GM23338 (cell line): Measurements from ENCODE around the gene SLCO3A1. TPM values are rescaled to one million over a fixed set of nuclear protein-coding genes. Genes with fewer than 3 reads are reported as not detected.

Experiments
- ATAC-seq: fragments of 200-7000 bp; cut with Tn5 transposase; 3 replicates; pipeline ENCODE4 v1.9.1; 2020
- DNase-seq: peaks from one replicate; pipeline ENCODE4 v3.0.0-alpha.2; 2015; ENCODE audit warnings: low spot score
- H2AFZ ChIP-seq: fragments of 200-600 bp; sonication (generic); 2 replicates; pipeline ENCODE4 v1.8.0; 2016; ENCODE audit warnings: antibody characterized with exemption, mild to moderate bottlenecking, moderate library complexity
- H3F3A ChIP-seq: fragments of 200-600 bp; sonication (generic); replicated peaks from 2 replicates; pipeline ENCODE4 v1.8.0; 2017; ENCODE audit warnings: antibody characterized with exemption, mixed run types, low read depth
- H3K27ac ChIP-seq: fragments of 200-600 bp; sonication (generic); 2 replicates; pipeline ENCODE4 v1.6.1; 2016; ENCODE audit warnings: low read depth
- H3K27me3 ChIP-seq: fragments of 200-600 bp; sonication (generic); 2 replicates; pipeline ENCODE4 v1.8.0; 2016; ENCODE audit warnings: mild to moderate bottlenecking, mixed run types, moderate library complexity; ENCODE audit not compliant: insufficient read depth
- H3K36me3 ChIP-seq: fragments of 200-600 bp; sonication (generic); 2 replicates; pipeline ENCODE4 v1.8.0; 2016; ENCODE audit warnings: mild to moderate bottlenecking; ENCODE audit not compliant: insufficient read depth
- H3K4me1 ChIP-seq: fragments of 200-600 bp; sonication (generic); 2 replicates; pipeline ENCODE4 v1.8.0; 2016; ENCODE audit warnings: mild to moderate bottlenecking, moderate library complexity; ENCODE audit not compliant: insufficient read depth
- H3K4me2 ChIP-seq: fragments of 200-600 bp; sonication (generic); 2 replicates; pipeline ENCODE4 v1.7.1; 2017; ENCODE audit warnings: mixed run types
- H3K4me3 ChIP-seq: fragments of 200-600 bp; sonication (generic); 2 replicates; pipeline ENCODE4 v1.6.1; 2016; ENCODE audit warnings: mixed run types
- H3K79me2 ChIP-seq: fragments of 200-600 bp; sonication (generic); replicated peaks from 2 replicates; pipeline ENCODE4 v1.8.0; 2017; ENCODE audit warnings: mild to moderate bottlenecking; ENCODE audit not compliant: insufficient read depth
- H3K9me2 ChIP-seq: fragments of 200-600 bp; sonication (generic); 2 replicates; pipeline ENCODE4 v1.8.0; 2017; ENCODE audit not compliant: insufficient read depth
- H4K20me1 ChIP-seq: fragments of 200-600 bp; sonication (generic); replicated peaks from 2 replicates; pipeline ENCODE4 v1.8.0; 2017; ENCODE audit warnings: mild to moderate bottlenecking; ENCODE audit not compliant: insufficient read depth
- H3K27ac Mint-ChIP-seq: 2 replicates; pipeline ENCODE4 v1.8.0; 2020; ENCODE audit warnings: inconsistent platforms, mild to moderate bottlenecking, moderate library complexity, mixed read lengths
- H3K27me3 Mint-ChIP-seq: 3 replicates; pipeline ENCODE4 v1.8.0; 2022; ENCODE audit warnings: low read depth, mild to moderate bottlenecking, moderate library complexity, mixed read lengths, inconsistent platforms; ENCODE audit not compliant: insufficient read depth, poor library complexity
- H3K36me3 Mint-ChIP-seq: 3 replicates; pipeline ENCODE4 v1.8.0; 2021; ENCODE audit warnings: low read depth, mild to moderate bottlenecking, inconsistent platforms, moderate library complexity, mixed read lengths
- H3K4me1 Mint-ChIP-seq: 3 replicates; pipeline ENCODE4 v1.8.0; 2020; ENCODE audit warnings: mild to moderate bottlenecking, inconsistent platforms, mixed read lengths
- H3K4me3 Mint-ChIP-seq: 3 replicates; pipeline ENCODE4 v1.8.0; 2021; ENCODE audit warnings: moderate library complexity, mild to moderate bottlenecking, inconsistent platforms, mixed read lengths
- H3K9me3 Mint-ChIP-seq: 3 replicates; pipeline ENCODE4 v1.8.0; 2020; ENCODE audit warnings: moderate library complexity, mild to moderate bottlenecking, inconsistent platforms, mixed read lengths
- CREB1 ChIP-seq: fragments of 250-450 bp; sonication (Bioruptor Pico); IDR thresholded peaks from 2 replicates; pipeline ENCODE4 v1.5.0; 2020; ENCODE audit warnings: low read depth, mild to moderate bottlenecking, moderate library complexity
- CTCF ChIP-seq, 2 experiments: fragments of 200-600 bp in 1 of 2; sonication (generic) in 1 of 2; conservative IDR thresholded peaks; 2 replicates each; pipeline versions ENCODE4 v1.5.1 to v1.6.1; 2016 to 2017; ENCODE audit warnings: antibody characterized with exemption in 2 of 2, low read depth in 2 of 2, mild to moderate bottlenecking in 2 of 2, moderate library complexity in 1 of 2
- ETS1 ChIP-seq: IDR thresholded peaks from 2 replicates; pipeline ENCODE4 v1.6.1; 2016; ENCODE audit warnings: antibody characterized with exemption
- EZH2 ChIP-seq: fragments of 200-600 bp; sonication (generic); IDR thresholded peaks from one replicate; pipeline ENCODE4 v1.8.0; 2017; ENCODE audit warnings: antibody characterized with exemption, mild to moderate bottlenecking, low read depth; ENCODE audit not compliant: unreplicated experiment
- EZH2phosphoT487 ChIP-seq: fragments of 200-600 bp; sonication (generic); IDR thresholded peaks from one replicate; pipeline ENCODE4 v1.8.1; 2018; ENCODE audit warnings: antibody characterized with exemption; ENCODE audit not compliant: unreplicated experiment
- JUNB ChIP-seq: IDR thresholded peaks from one replicate; pipeline ENCODE4 v1.6.1; 2016; ENCODE audit warnings: antibody characterized with exemption; ENCODE audit not compliant: unreplicated experiment
- NANOG ChIP-seq: IDR thresholded peaks from 2 replicates; pipeline ENCODE4 v1.6.1; 2016; ENCODE audit warnings: antibody characterized with exemption, borderline replicate concordance
- POLR2AphosphoS5 ChIP-seq: IDR thresholded peaks from 2 replicates; pipeline ENCODE4 v1.6.1; 2016; ENCODE audit warnings: antibody characterized with exemption, low read depth
- REST ChIP-seq: IDR thresholded peaks from one replicate; pipeline ENCODE4 v1.6.1; 2018; ENCODE audit warnings: antibody characterized with exemption; ENCODE audit not compliant: unreplicated experiment
- STAT1 ChIP-seq: IDR thresholded peaks from one replicate; pipeline ENCODE4 v1.6.1; 2016; ENCODE audit warnings: antibody characterized with exemption; ENCODE audit not compliant: unreplicated experiment
- ZNF114 ChIP-seq: fragments of 250-450 bp; sonication (Bioruptor Pico); IDR thresholded peaks from 2 replicates; pipeline ENCODE4 v1.5.0; 2020; ENCODE audit warnings: mild to moderate bottlenecking, moderate library complexity
- ZNF331 ChIP-seq: fragments of 250-450 bp; sonication (Bioruptor Pico); IDR thresholded peaks from 2 replicates; pipeline ENCODE4 v1.5.0; 2020; ENCODE audit warnings: low read depth, mild to moderate bottlenecking, moderate library complexity
- ZNF462 ChIP-seq: fragments of 250-450 bp; sonication (Bioruptor Pico); IDR thresholded peaks from 2 replicates; pipeline ENCODE4 v1.5.0; 2020; ENCODE audit warnings: mild to moderate bottlenecking, moderate library complexity
- polyA plus RNA-seq: library from polyadenylated mRNA; unstranded; fragments of >200 nt; fragmentation: Nextera tagmentation; extraction: Ambion mirVana; gene quantifications from 2 replicates; pipeline ENCODE4 v1.2.1, GENCODE V29; 2016
- total RNA-seq: library from RNA; depleted of rRNA; stranded (reverse); fragments of >200 nt; shearing (Covaris generic); gene quantifications from 2 replicates; pipeline ENCODE4 v1.2.3, GENCODE V29; 2014

Gene SLCO3A1
- total and polyA plus RNA-seq, 2 experiments from 2014 or later, result 7.3 to 9.4 TPM

- H3K79me2 ChIP-seq, result peaks cover 40% of the 10 kb centered on the region
- H3F3A ChIP-seq, result no peaks in the 10 kb centered on the region
- no peak overlapping the region for H3K4me2 ChIP-seq
- Mint-ChIP-seq H3K4me3 (no peak overlapping the region), H3K9me3 (no peaks in the 10 kb centered on the region), H3K36me3 (no peaks in the 10 kb centered on the region), H3K27ac (no peak overlapping the region), H3K27me3 (no peaks in the 10 kb centered on the region), H3K4me1 (peaks cover 32% of the 10 kb centered on the region)
- no peaks in the 10 kb centered on the region for H3K36me3 ChIP-seq
- no peak for DNase-seq
- H3K4me1 ChIP-seq, result peaks cover 20% of the 10 kb centered on the region
- no peak for ATAC-seq
- TF ChIP-seq ZNF462 (CRISPR knock-in tag), result no peak
- TF ChIP-seq POLR2AphosphoS5, result no peak
- TF ChIP-seq EZH2phosphoT487, result no peak
- no peak for TF ChIP-seq ZNF331
- no peak for TF ChIP-seq CTCF (conservative IDR thresholded peaks at IDR 0.05; ENCODE audit: low read depth in 2 of 2)
- TF ChIP-seq EZH2, result no peak
- TF ChIP-seq STAT1, result no peak
- no peak for TF ChIP-seq NANOG
- TF ChIP-seq ETS1, result no peak
- no peak for TF ChIP-seq REST
- no peak for TF ChIP-seq CREB1 (CRISPR knock-in tag)
- TF ChIP-seq ZNF114 (CRISPR knock-in tag), result no peak
- TF ChIP-seq JUNB, result no peak
- H3K27ac ChIP-seq, result no peak overlapping the region
- H3K27me3 ChIP-seq, result no peaks in the 10 kb centered on the region
- H4K20me1 ChIP-seq, result peaks cover 3% of the 10 kb centered on the region; the same call in 1 of the 2 replicates
- H3K4me3 ChIP-seq, result no peak overlapping the region
- no peak overlapping the region for H2AFZ ChIP-seq
- H3K9me2 ChIP-seq, result no peaks in the 10 kb centered on the region
Observed at GRCh38 chr15:91891788-91892345, 38.4 kb downstream of the SLCO3A1 start.
